Fibroblast of skin of left quadriceps (primary cell): Measurements from ENCODE around the gene CUL9.
A peak's percentile ranks its signal among the peaks of the same experiment; 100 is the strongest.
"Not testable (repeated sequence)": the region's sequence is repeated elsewhere in the genome, so short reads cannot be mapped to it uniquely, and the experiment has no call there.

Experiments used
- DNase-seq, 2 experiments: peaks; one replicate each; pipeline ENCODE4 v3.0.0-alpha.2; 2013; ENCODE audit warnings: low read depth in 2 of 2

CUL9 gene

GRCh38 chr6:43181942-43182860, at the start of gene CUL9:
Gene CUL9, plus strand, starts transcription at chr6:43182196. Its CDS starts 2,115 bp downstream, at chr6:43184311.
- no peak for DNase-seq

DNA sequence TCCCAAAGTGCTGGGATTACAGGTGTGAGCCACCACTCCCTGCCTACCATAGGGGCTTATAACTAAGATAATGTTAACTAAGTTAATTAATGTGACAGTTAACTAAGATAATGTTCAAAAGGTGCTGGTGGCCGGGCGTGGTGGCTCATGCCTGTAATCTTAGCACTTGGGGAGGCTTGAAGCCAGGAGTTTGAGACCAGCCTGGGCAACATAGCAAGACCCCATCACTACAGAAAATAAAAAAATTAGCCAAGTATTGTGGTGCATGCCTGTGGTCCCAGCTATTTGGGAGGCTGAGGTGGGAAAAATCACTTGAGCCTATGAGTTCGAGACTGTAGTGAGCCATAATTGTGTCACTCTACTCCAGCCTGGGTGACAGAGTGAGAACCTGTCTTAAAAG, 43.7 kb upstream of the CUL9 start:
- no peak for DNase-seq

GRCh38 chr6:43139973-43140372, 42.0 kb upstream of the CUL9 start:
- DNase-seq: not testable (repeated sequence)

DNA sequence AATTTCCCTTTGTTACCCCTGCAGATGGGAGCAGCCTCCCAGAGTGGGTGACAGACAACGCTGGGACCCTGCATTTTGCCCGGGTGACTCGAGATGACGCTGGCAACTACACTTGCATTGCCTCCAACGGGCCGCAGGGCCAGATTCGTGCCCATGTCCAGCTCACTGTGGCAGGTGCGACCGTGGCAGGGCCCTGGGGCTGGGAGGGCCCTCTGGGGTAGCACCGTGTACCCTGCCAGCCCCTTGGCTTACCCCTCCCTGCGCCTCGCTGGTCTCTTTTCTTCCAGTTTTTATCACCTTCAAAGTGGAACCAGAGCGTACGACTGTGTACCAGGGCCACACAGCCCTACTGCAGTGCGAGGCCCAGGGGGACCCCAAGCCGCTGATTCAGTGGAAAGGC, 40.4 kb upstream of the CUL9 start:
- DNase-seq: no peak

- DNase-seq: no peak
Observed at GRCh38 chr6:43142101-43142500, 39.9 kb upstream of the CUL9 start.

- DNase-seq: peak; percentile 87 to 89
Observed at GRCh38 chr6:43143235-43144128, 38.5 kb upstream of the CUL9 start.

GRCh38 chr6:43144879-43145278, 37.1 kb upstream of the CUL9 start:
- DNase-seq: no peak

- no peak for DNase-seq
Observed at GRCh38 chr6:43146261-43146660, 35.7 kb upstream of the CUL9 start.

DNA sequence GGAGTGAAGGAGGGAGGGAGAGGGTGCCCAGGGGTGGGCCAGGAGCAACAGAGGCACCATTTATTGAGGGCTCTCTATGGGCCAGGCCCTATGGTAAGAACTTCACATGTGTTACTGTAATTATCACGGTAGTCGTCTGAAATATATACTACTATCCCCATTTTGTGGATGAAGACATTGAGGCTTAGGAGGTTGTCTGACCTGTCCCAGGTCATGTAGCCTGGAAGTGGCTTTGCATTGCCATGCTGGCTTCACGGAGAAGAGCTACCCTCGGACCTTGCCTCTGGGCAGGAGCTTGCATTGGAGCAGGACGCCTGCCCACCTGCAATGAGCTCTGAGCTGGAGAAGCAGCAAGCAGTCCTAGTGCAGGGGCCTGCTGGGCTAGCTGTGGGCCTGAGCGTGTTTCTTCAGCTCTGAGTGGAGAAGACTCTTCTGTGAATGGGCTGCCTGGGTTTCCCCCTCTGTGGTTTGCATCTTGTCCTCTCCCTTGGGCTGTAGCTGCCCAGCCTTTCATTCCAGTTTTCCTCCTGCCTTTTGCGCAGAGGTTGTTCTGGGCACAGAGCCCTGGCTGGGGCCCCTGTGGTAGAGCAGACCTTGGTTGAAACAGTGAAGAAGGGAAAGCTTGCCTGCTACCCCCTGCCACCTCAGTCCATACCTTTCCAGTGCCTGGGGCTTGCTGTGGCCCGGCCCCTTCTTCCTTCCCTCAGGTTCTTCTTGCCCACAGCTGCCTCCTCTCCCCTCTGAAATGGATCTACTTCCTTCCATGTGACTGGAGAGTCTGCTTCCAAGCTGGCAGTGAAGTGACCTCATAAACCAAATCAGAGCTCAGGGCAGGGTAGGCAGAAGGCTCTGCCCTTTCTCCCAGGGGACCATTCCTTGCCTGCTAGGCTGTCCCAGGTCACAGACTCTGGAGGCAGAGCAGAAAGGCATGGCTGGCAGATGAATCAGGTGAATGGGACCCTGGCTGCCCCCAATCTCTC, 35.0 kb upstream of the CUL9 start:
- no peak for DNase-seq

DNA sequence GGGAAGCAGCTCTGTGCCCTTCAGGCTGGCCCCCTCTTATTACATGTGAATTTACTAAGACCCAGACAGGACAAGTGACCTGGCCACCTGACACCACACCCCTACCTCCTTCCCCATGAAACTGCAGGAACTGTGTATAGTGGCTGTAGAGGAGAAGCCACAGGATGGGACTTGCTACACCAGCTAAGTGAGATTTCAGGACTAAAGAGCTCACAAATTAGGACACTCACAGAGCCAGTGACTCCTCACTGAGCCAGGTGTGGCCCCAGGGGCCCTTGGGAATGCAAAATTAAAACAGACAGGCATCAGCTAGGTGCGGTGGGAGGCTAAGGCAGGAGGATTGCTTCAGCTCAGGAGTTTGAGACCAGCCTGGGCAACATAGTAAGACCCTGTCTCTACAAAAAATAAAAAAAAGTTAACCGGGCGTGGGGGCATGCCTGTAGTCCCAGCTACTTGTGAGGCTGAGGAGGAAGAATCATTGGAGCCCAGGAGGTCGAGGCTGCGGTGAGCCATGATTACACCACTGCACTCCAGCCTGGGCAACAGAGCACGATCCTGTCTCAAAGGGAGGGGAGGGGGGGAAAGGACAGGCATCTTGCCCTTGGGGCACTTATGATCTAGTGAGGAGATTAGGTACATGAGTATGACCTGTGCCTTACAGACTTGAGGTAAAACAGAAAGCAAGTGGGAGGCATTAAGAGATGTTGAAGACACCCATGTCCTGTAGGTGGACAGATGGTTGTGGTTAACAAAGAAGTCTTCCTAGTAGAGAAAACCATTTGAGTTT, 34.1 kb upstream of the CUL9 start:
- no peak for DNase-seq

- no peak for DNase-seq
Observed at GRCh38 chr6:43149265-43149664, 32.7 kb upstream of the CUL9 start.

DNA sequence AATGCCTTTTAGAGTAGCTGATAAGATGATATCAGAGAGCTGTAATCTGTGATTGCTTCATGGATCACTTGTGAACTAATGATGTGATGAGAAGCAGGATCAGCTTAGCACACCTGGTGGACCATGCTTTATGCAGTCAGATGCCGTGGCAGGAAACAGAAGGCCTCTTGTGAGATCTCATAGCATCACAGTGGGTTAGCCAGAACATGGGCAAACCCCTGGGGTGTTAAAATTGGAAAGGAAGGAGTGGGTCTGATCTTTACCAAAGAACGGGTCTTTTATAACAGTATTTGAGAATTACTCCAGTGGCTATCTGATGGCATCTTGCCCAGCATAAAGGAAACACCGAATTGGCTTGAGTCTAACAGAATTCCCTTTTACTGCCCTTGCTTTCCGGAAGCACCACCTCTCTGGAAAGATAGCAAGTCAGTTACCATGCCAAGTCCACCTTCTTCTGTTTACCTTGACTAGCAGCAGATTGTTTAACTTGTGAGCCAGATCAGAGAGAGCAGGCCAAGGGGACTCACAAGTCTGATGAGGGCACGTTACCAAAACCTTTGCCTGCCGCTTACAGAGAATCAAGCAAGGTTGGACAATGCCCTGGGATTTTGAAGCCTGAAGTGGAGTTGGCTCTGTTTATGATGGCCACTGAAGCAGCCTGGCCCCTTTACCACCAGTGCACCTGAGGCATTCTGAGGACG, 31.8 kb upstream of the CUL9 start:
- DNase-seq: no peak

GRCh38 chr6:43159599-43159998, 22.4 kb upstream of the CUL9 start:
- DNase-seq: no peak

DNA sequence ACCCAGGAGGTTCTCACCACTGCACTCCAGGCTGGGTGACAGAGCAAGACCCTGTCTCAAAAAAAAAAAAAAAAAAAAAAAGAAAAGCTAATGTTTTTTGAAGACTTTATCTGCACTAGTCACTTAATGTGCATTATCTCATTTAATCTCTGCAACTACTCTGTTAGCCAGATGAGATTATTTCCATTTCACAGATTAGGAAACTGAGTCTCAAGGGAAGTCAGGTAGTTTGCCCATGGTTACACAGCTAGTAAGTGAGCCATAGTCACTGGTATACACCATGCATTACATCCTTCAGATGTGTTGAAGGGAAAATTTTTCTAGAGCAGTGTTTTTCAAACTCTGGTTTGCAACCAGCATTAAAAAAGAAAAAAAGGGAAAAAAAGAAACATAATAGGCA, 18.1 kb upstream of the CUL9 start:
- DNase-seq: no peak

DNA sequence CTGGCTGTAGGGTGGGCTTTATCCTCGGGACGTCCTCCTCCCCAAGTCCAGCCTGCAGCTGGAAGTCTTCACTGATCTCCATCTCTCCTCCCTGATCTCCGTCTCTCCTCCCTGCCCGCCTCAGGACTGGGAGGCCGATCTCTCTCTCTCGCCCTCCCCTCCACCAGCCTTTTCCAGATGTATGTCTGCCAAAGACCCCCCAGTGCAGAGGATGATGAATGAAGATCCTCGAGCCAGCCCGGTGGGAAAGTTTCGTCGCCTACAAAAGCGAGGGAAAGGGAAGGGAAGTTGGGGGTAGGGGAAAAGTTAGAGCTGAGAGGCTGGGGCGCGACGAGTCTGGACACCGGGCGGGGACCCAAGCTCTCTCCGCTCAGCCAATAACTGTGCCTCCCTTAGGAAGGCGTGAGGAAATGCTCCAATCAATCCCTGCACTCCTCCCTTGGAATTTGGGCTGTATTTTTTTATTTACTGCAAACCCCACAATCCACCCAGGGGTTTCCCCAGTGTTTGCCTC, 11.5 kb upstream of the CUL9 start:
- no peak for DNase-seq

- DNase-seq: peak; percentile 99
Observed at GRCh38 chr6:43170931-43171706, 10.9 kb upstream of the CUL9 start, which contains the start of gene SRF. Gene SRF, plus strand, starts transcription at chr6:43171269. Its CDS starts 388 bp downstream, at chr6:43171657.

GRCh38 chr6:43171707-43172103, 10.3 kb upstream of the CUL9 start:
- DNase-seq: no peak

DNA sequence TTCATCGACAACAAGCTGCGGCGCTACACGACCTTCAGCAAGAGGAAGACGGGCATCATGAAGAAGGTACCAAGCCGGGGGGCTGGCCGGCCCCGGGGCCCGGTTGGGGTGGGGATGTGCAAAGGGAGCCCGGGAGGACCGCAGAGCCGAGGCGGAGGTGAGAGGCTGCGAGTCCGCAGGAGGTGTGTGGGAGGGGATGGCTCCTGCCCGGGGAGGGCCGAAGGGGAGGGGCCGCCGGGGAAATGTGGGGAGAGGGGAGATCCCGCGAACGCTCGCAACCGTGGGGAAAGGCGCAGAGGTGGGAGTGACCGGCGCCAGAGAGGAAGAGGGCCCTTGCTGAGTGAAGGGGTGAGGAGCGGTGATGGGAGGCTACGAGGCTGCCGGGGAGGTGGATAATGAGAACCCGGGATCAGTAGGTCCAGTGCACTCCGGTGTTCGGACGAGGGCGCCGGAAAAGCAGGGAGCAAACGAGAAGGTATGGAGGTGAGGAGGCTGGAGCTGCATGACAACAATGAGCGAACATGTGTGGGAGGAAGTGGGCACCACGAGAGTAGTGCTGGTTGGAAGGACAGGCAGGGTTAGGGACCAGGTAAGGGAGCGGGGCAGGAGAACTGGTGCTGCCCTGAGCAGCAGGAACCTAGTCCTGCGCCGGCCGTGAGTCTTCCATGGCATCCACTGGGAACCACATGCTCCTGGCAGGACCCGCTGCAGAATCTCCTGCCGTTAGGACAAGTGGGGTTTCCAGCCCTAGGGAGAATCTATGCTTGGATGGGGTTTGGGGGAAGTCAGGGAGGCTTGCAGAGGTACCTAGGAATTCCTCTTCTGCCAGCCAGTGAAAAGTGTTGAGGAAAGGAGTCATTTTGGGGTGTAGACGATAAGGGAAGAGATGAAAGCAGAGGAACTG, 9.6 kb upstream of the CUL9 start:
- no peak for DNase-seq
